HG02798 (cell line): ENCODE results near the gene TNFRSF12A.
"Not testable (repeated sequence)": the region's sequence is repeated elsewhere in the genome, so short reads cannot be mapped to it uniquely, and the experiment has no call there.

ENCODE experiments used
- ATAC-seq: cut with Tn5 transposase; IDR thresholded peaks from one replicate; pipeline ENCODE4 v1.9.1; 2021; ENCODE audit warnings: mild to moderate bottlenecking; ENCODE audit not compliant: unreplicated experiment, poor library complexity

TNFRSF12A gene

DNA sequence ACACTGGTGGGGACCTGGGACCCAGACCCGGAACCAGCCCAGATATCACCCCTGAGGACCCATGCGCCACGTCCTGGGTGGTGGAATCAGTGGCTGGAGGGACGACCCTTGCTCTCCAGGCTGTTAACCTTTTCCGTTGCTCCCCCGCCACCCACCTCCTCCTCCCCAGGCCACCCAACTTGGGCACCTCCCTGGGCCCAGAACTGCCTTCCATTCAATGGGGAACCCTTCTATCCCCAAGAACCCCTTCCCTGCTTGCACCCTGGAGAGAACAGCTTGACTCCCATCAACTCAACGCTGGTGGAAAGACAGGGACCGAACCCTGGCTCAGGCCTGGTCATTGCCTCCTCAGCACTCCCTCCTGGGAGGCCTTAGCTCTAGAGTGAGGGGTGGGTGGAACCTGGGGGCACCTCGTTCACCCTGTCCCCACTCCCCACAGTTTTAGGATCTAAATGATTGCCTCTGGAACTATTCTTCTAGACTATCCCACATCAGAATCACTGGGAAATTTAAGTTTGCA lies 39.6 kb downstream of the TNFRSF12A start:
- no peak for ATAC-seq

DNA sequence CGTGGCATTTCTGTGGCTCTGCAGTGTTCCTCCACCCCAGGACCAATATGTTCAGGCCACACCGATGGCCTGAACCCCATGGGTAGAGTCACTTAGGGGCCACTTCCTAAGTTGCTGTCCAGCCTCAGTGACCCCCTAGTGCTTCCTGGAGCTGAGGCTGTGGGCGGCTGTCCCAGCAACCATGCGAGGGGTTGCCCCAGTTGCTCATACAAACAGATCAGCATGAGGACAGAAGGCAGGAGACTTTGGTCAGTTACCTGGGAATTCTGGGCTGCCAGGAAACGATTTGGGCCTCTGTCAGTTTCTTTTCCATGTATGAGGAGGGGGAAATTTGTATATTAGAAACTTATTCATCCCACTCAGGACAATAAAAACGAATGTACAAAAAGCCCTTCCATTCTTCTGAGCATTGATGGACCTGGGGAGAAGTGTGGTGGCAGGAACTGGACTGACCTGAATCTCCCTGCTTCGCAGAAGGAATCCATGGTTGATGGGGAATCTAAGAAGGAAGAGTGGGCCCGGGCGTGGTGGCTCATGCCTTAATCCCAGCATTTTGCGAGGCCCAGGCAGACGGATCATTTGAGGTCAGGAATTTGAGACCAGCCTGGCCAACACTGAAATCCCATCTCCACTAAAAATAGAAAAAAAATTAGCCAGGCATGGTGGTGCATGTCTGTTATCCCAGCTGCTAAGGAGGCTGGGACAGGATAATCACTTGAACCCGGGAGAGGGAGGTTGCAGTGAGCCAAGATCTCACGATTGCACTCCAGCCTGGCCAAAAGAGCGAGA lies 40.4 kb downstream of the TNFRSF12A start:
- no peak for ATAC-seq

DNA sequence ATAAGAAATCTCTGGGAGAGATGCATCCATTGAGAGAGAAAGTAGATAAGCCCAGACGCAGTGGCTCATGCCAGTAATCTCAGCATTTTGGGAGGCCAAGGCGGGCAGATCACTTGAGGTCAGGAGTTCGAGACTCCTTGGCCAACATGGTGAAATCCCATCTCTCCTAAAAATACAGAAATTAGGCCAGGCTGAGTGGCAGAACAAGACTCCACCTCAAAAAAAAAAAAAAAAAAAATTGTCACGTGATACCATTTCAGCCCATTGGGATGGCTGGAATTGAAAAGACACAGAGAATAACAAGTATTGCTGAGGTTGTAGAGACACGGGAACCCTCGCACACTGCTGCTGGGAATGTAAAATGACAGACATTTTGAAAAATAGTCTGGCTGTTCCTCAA lies 42.4 kb downstream of the TNFRSF12A start:
- no peak for ATAC-seq

DNA sequence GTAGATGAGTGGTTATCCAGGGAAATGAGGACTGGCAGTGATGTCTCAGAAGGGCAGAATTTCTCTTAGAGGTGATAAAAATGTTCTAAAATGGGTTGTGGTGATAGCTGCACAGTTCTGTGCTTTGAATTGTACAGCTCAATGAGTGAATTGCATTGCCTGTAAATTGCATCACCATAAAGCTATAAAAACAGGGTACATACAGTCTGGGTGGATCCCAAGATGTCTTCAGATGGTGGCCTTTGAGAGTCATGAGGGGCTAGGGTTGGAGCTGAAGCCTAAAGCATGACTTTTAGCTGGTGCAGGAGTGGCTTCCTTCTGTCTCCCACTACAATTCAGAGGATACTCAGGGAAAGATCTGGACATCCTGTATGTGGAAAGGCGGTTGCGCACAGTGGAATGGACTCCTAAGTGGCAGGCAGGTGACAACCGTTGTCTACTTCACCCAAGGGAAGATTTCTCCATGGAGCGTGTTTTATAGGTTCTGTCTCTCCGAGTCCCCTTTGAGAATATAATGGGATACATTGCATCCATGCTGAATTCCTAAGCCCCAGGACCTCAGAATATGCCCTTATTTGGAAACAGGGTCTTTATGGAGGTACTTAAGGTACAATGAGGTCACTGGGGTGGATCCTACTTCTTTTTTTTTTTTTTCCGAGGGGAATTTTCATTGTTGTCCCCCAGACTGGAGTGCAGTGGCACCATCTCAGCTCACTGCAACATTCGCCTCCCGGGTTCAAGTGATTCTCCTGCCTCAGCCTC lies 43.6 kb downstream of the TNFRSF12A start:
- no peak for ATAC-seq

DNA sequence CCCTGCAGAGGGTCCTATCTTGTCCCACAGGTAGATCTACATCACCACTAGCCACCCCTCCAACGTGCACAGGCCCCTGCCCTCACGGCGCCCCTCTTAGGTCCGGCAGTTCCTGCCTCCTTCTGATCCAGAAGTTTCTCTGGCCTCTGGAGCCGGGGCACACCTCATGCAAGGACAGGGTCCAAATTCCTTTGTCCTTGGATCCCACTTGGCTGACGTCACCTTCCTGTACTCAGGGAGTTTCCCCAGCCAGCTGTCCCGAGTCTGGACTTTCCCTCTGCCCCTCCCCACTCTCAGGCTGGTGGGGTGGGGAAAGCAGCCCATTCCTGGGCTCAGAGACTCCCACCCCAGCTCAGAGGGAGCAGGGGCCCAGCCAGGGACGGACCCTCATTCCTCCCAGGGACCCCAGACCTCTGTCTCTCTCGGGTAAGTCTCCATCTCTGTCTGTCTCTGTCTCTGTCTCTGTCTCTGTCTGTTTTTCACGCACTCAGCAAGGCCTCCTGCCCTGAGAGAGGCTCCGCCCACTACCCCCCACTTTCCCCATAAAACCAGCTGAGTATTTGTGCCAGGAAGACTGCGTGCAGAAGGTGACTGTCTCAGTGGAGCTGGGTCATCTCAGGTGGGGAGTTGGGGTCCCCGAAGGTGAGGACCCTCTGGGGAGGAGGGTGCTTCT lies 45.0 kb downstream of the TNFRSF12A start, which contains the start of gene IL32:
TSS of gene IL32 (plus strand) at position 572 of the 673 bp plus-strand sequence. CDS start 172 bp downstream, outside the sequence.
- peak; percentile 52 for ATAC-seq

DNA sequence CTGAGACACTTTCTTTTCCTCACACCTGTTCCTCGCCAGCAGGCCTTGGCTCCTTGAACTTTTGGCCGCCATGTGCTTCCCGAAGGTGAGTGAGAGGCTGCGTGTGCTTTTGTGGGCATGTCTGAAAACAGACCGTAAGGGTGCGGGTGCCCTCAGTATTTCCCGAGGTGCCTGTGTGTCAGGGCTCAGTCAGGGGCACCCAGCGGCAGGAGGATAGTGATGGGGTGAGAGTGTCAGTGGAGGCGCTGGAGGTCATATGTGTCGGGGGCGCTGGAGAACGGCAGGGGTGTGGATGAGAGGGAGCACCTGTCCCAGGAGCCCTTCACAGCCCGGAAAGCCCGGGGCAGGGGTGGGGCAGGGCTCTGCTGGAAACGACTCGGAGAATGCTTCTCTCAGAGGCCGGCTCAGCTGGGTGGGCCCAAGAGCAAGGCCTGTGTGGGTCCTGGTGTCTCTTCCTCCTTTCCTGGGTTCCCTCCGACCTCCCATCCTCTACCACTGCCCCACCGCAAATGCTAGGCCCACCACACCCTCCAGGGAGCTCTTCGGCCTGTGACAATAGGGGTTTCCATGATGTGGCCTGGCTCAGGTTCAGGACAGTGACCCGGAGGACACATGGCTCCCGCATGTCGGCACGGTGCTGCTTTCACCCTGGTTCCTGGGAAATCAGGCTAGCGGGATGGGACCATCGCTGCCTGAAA lies 45.7 kb downstream of the TNFRSF12A start:
- ATAC-seq: no peak

DNA sequence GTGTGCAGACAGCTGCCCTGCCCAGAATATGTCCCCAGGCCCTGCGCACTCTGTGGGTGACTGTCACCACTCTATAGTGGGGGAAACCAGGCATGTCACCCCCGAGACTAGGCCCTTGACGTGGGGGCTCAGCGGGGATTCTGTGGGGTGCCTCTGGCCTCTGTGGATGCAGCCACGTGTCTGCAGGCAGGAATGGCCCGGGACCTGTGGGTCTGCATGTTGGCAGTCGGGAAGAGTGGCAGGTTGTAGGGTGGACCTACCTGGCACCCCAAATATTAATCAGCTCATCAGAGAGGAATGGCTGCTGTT lies 46.2 kb downstream of the TNFRSF12A start:
- no peak for ATAC-seq

DNA sequence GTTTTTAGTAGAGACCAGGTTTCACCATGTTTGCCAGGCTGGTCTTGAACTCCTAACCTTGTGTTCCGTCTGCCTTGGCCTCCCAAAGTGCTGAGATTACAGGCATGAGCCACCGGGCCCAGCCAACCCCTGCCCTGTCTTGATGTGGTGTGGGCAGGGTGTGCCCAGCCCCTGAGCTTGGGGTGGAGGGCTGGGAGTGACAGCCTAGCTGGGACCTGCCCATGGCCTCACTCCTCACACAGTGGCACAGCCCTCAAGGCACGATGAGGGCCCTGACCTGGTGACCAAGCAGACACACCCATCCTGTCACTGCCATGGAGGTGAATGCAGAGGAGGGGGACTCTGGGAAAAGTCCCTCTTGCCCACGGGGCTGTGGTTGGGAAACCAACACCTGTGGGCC lies 48.3 kb downstream of the TNFRSF12A start:
- no peak for ATAC-seq

DNA sequence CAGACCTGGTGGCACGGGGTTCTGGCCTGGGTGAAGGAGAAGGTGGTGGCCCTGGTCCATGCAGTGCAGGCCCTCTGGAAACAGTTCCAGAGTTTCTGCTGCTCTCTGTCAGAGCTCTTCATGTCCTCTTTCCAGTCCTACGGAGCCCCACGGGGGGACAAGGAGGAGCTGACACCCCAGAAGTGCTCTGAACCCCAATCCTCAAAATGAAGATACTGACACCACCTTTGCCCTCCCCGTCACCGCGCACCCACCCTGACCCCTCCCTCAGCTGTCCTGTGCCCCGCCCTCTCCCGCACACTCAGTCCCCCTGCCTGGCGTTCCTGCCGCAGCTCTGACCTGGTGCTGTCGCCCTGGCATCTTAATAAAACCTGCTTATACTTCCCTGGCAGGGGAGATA lies 49.0 kb downstream of the TNFRSF12A start:
- ATAC-seq: not testable (repeated sequence)

DNA sequence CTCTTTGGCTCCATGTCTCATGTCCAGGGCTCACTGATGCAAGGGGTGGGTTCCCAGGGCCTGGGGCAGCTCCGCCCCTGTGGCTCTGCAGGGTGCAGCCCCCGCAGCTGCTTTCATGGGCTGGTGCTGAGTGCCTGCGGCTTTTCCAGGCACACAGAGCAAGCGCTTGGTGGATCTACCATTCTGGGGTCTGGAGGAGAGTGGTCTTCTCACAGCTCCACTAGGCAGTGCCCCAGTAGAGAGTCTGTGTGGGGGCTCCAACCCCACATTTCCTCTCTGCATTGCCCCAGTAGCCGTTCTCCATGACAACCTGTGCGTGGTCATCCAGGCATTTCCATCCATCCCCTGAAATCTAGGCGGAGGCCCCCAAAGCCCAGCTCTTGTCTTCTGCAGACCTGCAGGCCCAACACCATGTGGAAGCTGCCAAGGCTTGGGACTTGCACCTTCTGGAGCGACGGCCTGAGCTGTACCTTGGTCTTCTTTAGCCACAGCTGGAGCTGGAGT lies 50.5 kb downstream of the TNFRSF12A start:
- ATAC-seq: no peak

DNA sequence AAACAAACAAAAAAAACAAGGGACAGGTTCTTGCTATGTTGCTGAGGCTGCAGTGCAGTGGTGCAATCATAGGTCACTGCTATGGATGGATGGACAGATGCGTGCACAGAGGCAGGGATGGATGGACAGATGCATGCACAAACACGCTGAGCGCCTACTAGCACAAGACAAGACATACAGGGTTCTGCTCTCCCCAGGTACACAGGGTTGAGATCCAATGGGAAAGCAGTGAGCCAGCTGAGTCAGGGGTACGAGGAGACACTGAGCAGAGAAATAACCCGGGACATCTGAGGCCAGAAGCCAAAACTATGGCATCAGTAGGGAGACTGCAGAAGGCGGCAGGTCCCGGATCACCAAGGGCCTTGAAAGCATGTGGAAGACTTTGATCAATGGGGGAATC lies 51.5 kb downstream of the TNFRSF12A start:
- no peak for ATAC-seq
